ENCODE results near the gene PARP4. TPM values are rescaled to one million over a fixed set of nuclear protein-coding genes. Genes with fewer than 3 reads are reported as not detected.

The PARP4 gene
- total and polyA plus RNA-seq, 2 of the 13 experiments (the other 11 are each of a cell fraction or from before 2014, with no cell fraction given) = 40.5 to 42.6 TPM

- TF ChIP-seq ZNF737 (CRISPR knock-in tag; IDR thresholded peaks at IDR 0.05; ENCODE audit: borderline replicate concordance) = peak; percentile 67; the same call in 1 of the 2 replicates
- TF ChIP-seq ZNF891 (CRISPR knock-in tag; IDR thresholded peaks at IDR 0.05) = peak; percentile 70; the same call in 1 of the 2 replicates
- peak; percentile 79; the same call in 1 of the 2 replicates for TF ChIP-seq ZNF788 (CRISPR knock-in tag; IDR thresholded peaks at IDR 0.05; ENCODE audit: borderline replicate concordance)
- no peak for TF ChIP-seq FOXA1 (IDR thresholded peaks at IDR 0.05)
- peak; percentile 4; the same call in 1 of the 2 replicates for TF ChIP-seq FOXA1 (CRISPR knock-in tag; IDR thresholded peaks at IDR 0.05)
- TF ChIP-seq HOXA5 (CRISPR knock-in tag; IDR thresholded peaks at IDR 0.05) = 0 out of 2 replicates have a peak, but pooled peaks have one; percentile 38
- TF ChIP-seq MTERF4 (CRISPR knock-in tag; IDR thresholded peaks at IDR 0.05) = no peak
- peak; percentile 61; the same call in 1 of the 2 replicates for TF ChIP-seq ZNF770 (CRISPR knock-in tag; IDR thresholded peaks at IDR 0.05)
- TF ChIP-seq ZNF563 (CRISPR knock-in tag; IDR thresholded peaks at IDR 0.05) = peak; percentile 83
- TF ChIP-seq USF2 (IDR thresholded peaks at IDR 0.05; ENCODE audit: low read depth, low read length) = no peak
- TF ChIP-seq USF2 (CRISPR knock-in tag; IDR thresholded peaks at IDR 0.05; ENCODE audit: borderline replicate concordance) = 0 out of 2 replicates have a peak, but pooled peaks have one; percentile 26
- no peak for TF ChIP-seq SUZ12 (IDR thresholded peaks at IDR 0.05; ENCODE audit: low read depth, low read length)
- peak; percentile 47; the same call in 1 of the 2 replicates for TF ChIP-seq E2F5 (CRISPR knock-in tag; conservative IDR thresholded peaks at IDR 0.05)
- TF ChIP-seq PRDM10 (CRISPR knock-in tag; IDR thresholded peaks at IDR 0.05; ENCODE audit: low read depth) = peak; percentile 37; the same call in 1 of the 2 replicates
- 0 out of 2 replicates have a peak, but pooled peaks have one; percentile 43 for TF ChIP-seq RXRB (CRISPR knock-in tag; IDR thresholded peaks at IDR 0.05; ENCODE audit: borderline replicate concordance)
- peak; percentile 63 for TF ChIP-seq ATF3 (CRISPR knock-in tag; IDR thresholded peaks at IDR 0.05)
- peak; percentile 88 for TF ChIP-seq ZNF44 (CRISPR knock-in tag; IDR thresholded peaks at IDR 0.05)
- peak; percentile 42; the same call in 1 of the 2 replicates for TF ChIP-seq NCOA2 (CRISPR knock-in tag; IDR thresholded peaks at IDR 0.05)
- peak; percentile 37 for TF ChIP-seq KDM4B (CRISPR knock-in tag; IDR thresholded peaks at IDR 0.05)
Observed at GRCh38 chr13:24512197-24512907, at the start of gene PARP4 (continued).
